ENCODE results near the gene PON1.

The PON1 gene

GRCh38 chr7:95267754-95268153, 56.6 kb downstream of the PON1 start:
- Histone ChIP-seq H2AFZ (ENCODE audit: low read depth, low read length) (no peak overlapping the region), H3K4me3 (ENCODE audit: low read length) (no peak overlapping the region), H3K36me3 (ENCODE audit: insufficient read depth, low read length) (peaks cover 6% of the 10 kb centered on the region), H3K4me1 (ENCODE audit: insufficient read depth, low read length) (peaks cover 15% of the 10 kb centered on the region), H3K27me3 (ENCODE audit: insufficient read depth, low read length) (no peaks in the 10 kb centered on the region), H3K9me3 (ENCODE audit: low read length) (no peaks in the 10 kb centered on the region)

- no peak overlapping the region for H2AFZ ChIP-seq (ENCODE audit: low read depth, low read length)
- peaks cover 21% of the 10 kb centered on the region for H3K4me1 ChIP-seq (ENCODE audit: insufficient read depth, low read length)
- no peaks in the 10 kb centered on the region for H3K9me3 ChIP-seq (ENCODE audit: low read length)
- H3K36me3 ChIP-seq (ENCODE audit: insufficient read depth, low read length), result peaks cover 5% of the 10 kb centered on the region
- no peaks in the 10 kb centered on the region for H3K27me3 ChIP-seq (ENCODE audit: insufficient read depth, low read length)
- H3K4me3 ChIP-seq (ENCODE audit: low read length), result no peak overlapping the region
Observed at GRCh38 chr7:95265634-95266033, 58.7 kb downstream of the PON1 start.

GRCh38 chr7:95264363-95264891, 59.9 kb downstream of the PON1 start:
- H3K36me3 ChIP-seq (ENCODE audit: insufficient read depth, low read length), result peaks cover 4% of the 10 kb centered on the region
- H3K9me3 ChIP-seq (ENCODE audit: low read length), result no peaks in the 10 kb centered on the region
- H3K4me3 ChIP-seq (ENCODE audit: low read length), result no peak overlapping the region
- H3K27me3 ChIP-seq (ENCODE audit: insufficient read depth, low read length), result no peaks in the 10 kb centered on the region
- H2AFZ ChIP-seq (ENCODE audit: low read depth, low read length), result no peak overlapping the region
- H3K4me1 ChIP-seq (ENCODE audit: insufficient read depth, low read length), result peaks cover 21% of the 10 kb centered on the region

- Histone ChIP-seq H3K27me3 (ENCODE audit: insufficient read depth, low read length) (no peaks in the 10 kb centered on the region), H3K9me3 (ENCODE audit: low read length) (no peaks in the 10 kb centered on the region), H3K4me3 (ENCODE audit: low read length) (no peak overlapping the region), H3K36me3 (ENCODE audit: insufficient read depth, low read length) (no peaks in the 10 kb centered on the region), H3K4me1 (ENCODE audit: insufficient read depth, low read length) (peaks cover 21% of the 10 kb centered on the region), H2AFZ (ENCODE audit: low read depth, low read length) (no peak overlapping the region)
Observed at GRCh38 chr7:95263785-95264362, 60.5 kb downstream of the PON1 start.

DNA sequence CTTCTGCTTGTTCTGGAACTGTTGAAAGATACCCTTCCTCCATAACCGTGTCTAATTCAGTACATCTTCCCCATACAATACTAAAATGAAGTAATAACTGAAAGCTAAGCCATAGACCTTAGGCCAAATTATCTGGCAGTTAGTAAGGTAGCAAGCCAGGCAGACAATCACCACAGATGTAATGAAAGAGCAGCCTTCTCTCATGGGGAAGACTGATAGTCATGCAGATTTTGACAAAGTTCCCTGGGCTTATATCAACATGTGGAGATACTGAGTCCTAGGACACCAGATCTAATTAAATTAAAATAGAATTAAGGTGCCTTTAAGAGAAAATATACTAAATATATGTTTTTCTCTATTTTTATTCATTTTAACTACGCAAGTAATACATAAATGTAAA, 61.5 kb downstream of the PON1 start:
- Histone ChIP-seq H3K4me3 (ENCODE audit: low read length) (no peak overlapping the region), H3K4me1 (ENCODE audit: insufficient read depth, low read length) (peaks cover 21% of the 10 kb centered on the region), H2AFZ (ENCODE audit: low read depth, low read length) (no peak overlapping the region), H3K27me3 (ENCODE audit: insufficient read depth, low read length) (no peaks in the 10 kb centered on the region), H3K36me3 (ENCODE audit: insufficient read depth, low read length) (no peaks in the 10 kb centered on the region), H3K9me3 (ENCODE audit: low read length) (no peaks in the 10 kb centered on the region)

DNA sequence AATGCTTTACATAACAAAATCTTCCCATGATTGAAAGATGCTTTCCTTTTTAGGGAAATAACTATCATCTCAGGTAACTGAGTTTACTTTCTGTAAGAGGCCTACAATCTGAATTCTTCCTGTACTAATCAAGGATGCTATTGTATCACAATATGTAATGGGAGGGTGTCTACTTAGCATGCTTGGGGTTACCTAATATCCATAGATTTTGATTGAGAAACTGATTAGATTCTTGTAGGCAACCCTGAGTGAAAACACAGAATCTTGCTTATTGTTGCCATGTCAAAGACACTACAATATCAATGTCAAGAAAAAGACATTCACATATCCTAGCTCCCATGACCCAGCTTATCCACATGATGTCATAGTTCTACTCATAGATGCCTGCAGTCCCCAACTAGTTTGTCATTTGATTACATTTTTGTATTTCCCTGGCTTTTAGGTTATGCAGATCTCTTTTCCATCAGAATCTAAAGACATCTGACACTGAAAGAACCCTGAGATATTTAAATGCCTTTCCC, 62.4 kb downstream of the PON1 start:
- peaks cover 21% of the 10 kb centered on the region for H3K4me1 ChIP-seq (ENCODE audit: insufficient read depth, low read length)
- H3K36me3 ChIP-seq (ENCODE audit: insufficient read depth, low read length), result no peaks in the 10 kb centered on the region
- no peaks in the 10 kb centered on the region for H3K9me3 ChIP-seq (ENCODE audit: low read length)
- H2AFZ ChIP-seq (ENCODE audit: low read depth, low read length), result no peak overlapping the region
- no peaks in the 10 kb centered on the region for H3K27me3 ChIP-seq (ENCODE audit: insufficient read depth, low read length)
- no peak overlapping the region for H3K4me3 ChIP-seq (ENCODE audit: low read length)

DNA sequence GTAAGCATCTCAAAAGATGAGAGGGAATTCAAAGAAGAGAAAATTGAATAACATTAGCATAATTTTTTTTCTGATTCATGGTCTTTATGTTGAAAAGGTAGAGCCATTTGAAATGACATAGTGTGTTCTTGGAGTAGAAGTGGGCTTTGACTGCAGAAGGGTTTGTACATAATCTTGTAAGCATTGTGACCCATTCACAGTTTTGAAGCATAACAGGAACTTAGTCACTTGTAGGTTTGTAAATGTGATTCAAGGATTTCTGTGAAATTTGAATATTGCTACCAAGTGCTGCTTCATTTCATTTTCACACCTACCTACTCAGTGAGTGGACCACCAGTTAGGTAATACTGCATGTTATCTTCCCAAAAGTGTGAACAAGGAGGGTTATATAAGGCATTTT, 68.6 kb downstream of the PON1 start:
- Histone ChIP-seq H2AFZ (ENCODE audit: low read depth, low read length) (no peak overlapping the region), H3K9me3 (ENCODE audit: low read length) (no peaks in the 10 kb centered on the region), H3K4me3 (ENCODE audit: low read length) (no peak overlapping the region), H3K27me3 (ENCODE audit: insufficient read depth, low read length) (no peaks in the 10 kb centered on the region), H3K4me1 (ENCODE audit: insufficient read depth, low read length) (peaks cover 22% of the 10 kb centered on the region), H3K36me3 (ENCODE audit: insufficient read depth, low read length) (peaks cover 4% of the 10 kb centered on the region)

DNA sequence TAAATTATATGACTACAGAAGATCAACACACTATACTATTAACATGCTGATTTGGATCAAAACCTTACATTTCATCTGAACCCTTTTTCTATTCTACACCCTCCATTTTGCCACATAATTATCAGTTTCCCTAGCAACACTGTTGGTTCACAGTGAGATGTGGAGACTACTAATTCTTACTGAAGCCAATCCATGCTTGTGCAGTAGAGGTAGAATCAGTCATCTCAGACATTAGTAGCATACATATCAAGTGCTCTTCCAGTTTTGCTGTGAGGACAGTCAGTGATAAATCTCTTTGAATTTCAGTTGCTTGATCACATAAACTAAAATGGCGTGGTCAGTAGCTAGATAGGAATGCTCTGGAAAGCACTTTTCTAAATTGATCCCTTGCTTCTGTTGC, 70.3 kb downstream of the PON1 start:
- Histone ChIP-seq H3K9me3 (ENCODE audit: low read length) (no peaks in the 10 kb centered on the region), H3K4me1 (ENCODE audit: insufficient read depth, low read length) (peaks cover 26% of the 10 kb centered on the region), H3K36me3 (ENCODE audit: insufficient read depth, low read length) (peaks cover 4% of the 10 kb centered on the region), H3K4me3 (ENCODE audit: low read length) (no peak overlapping the region), H3K27me3 (ENCODE audit: insufficient read depth, low read length) (no peaks in the 10 kb centered on the region), H2AFZ (ENCODE audit: low read depth, low read length) (peak overlapping the region; percentile 33)

DNA sequence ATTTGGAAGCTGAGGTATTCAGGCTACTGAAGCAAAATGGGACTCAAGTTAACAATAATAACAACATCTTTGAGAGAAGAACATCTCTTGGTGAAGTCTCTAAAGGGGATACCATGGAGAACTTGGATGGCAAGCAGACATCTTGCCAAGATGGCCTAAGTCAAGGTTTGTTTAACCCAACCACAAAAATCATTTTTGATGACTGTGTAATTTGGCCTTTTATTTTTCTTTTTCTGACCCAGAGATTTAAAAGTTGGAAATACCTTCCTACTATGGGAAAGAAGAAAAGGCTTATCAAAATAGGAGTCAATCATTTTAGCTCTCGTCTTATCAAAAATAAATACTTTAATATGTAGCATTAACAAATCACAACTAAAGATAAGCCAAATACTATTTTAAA, 72.4 kb downstream of the PON1 start:
- Histone ChIP-seq H3K36me3 (ENCODE audit: insufficient read depth, low read length) (peaks cover 4% of the 10 kb centered on the region), H3K9me3 (ENCODE audit: low read length) (no peaks in the 10 kb centered on the region), H2AFZ (ENCODE audit: low read depth, low read length) (no peak overlapping the region), H3K4me1 (ENCODE audit: insufficient read depth, low read length) (peaks cover 31% of the 10 kb centered on the region), H3K27me3 (ENCODE audit: insufficient read depth, low read length) (no peaks in the 10 kb centered on the region), H3K4me3 (ENCODE audit: low read length) (no peak overlapping the region)

DNA sequence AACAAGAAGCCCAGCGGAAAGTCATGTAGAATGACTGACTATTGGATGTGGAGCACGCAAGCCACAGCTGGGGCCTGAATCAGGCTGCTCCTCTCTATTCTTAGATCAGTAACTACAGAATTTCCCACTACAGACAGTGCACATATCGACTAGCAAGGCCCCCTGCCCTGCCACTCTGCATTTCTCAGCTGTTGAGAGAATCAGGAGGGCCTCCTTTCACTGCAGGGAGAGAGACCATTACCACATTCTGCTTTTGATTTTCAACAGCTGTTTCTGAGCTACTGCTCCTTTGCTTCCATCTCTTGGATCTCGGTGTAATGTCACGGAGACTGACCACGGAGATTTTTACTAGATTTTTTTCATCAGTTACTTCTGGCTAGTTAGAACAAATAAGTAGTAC, 73.8 kb downstream of the PON1 start:
- Histone ChIP-seq H3K4me3 (ENCODE audit: low read length) (no peak overlapping the region), H3K9me3 (ENCODE audit: low read length) (no peaks in the 10 kb centered on the region), H3K4me1 (ENCODE audit: insufficient read depth, low read length) (peaks cover 36% of the 10 kb centered on the region), H3K36me3 (ENCODE audit: insufficient read depth, low read length) (peaks cover 4% of the 10 kb centered on the region), H2AFZ (ENCODE audit: low read depth, low read length) (no peak overlapping the region), H3K27me3 (ENCODE audit: insufficient read depth, low read length) (no peaks in the 10 kb centered on the region)

All from neuron (in vitro differentiated cells).